DND-41 (cell line): ENCODE data around the gene PIP5K1A.

Experiments used
- ATAC-seq: fragments of 200-7000 bp; cut with Tn5 transposase; 3 replicates; pipeline ENCODE4 v1.9.1; 2021; ENCODE audit warnings: low read depth; ENCODE audit not compliant: insufficient read depth
- DNase-seq: peaks from one replicate; pipeline ENCODE4 v3.0.0-alpha.2; 2020
- H2AFZ ChIP-seq: 2 replicates; pipeline ENCODE4 v1.6.0; 2012; ENCODE audit warnings: low read depth, low read length
- H3K27ac ChIP-seq: 2 replicates; pipeline ENCODE4 v1.5.1; 2012; ENCODE audit warnings: low read length, inconsistent platforms
- H3K27me3 ChIP-seq: fragments of 200-600 bp; sonication (generic); 2 replicates; pipeline ENCODE4 v1.6.0; 2012; ENCODE audit warnings: low read length, mild to moderate bottlenecking, inconsistent platforms; ENCODE audit not compliant: insufficient read depth, poor library complexity
- H3K36me3 ChIP-seq: 2 replicates; pipeline ENCODE4 v1.5.1; 2012; ENCODE audit warnings: low read length, inconsistent platforms; ENCODE audit not compliant: insufficient read depth
- H3K4me1 ChIP-seq: 2 replicates; pipeline ENCODE4 v1.5.1; 2012; ENCODE audit warnings: mild to moderate bottlenecking, low read length; ENCODE audit not compliant: insufficient read depth
- H3K4me2 ChIP-seq: 2 replicates; pipeline ENCODE4 v1.6.0; 2012; ENCODE audit warnings: mild to moderate bottlenecking, moderate library complexity, low read length, inconsistent platforms; ENCODE audit not compliant: insufficient read depth
- H3K4me3 ChIP-seq, 2 experiments: fragments of 200-600 bp in 1 of 2; shearing (Covaris generic) in 1 of 2; 2 replicates each; pipeline ENCODE4 v1.5.1; 2012 to 2016; ENCODE audit warnings: inconsistent platforms in 2 of 2, low read length in 2 of 2, mild to moderate bottlenecking in 2 of 2, low read depth in 1 of 2, moderate library complexity in 1 of 2
- H3K79me2 ChIP-seq: 2 replicates; pipeline ENCODE4 v1.6.0; 2012; ENCODE audit warnings: low read length, inconsistent platforms; ENCODE audit not compliant: insufficient read depth
- H3K9ac ChIP-seq: 2 replicates; pipeline ENCODE4 v1.6.0; 2012; ENCODE audit warnings: low read depth, mild to moderate bottlenecking, inconsistent platforms, low read length, moderate library complexity
- H3K9me3 ChIP-seq: 2 replicates; pipeline ENCODE4 v1.5.1; 2012; ENCODE audit warnings: low read length, moderate library complexity, mild to moderate bottlenecking, inconsistent platforms; ENCODE audit not compliant: insufficient read depth, severe bottlenecking
- H4K20me1 ChIP-seq: 2 replicates; pipeline ENCODE4 v1.6.0; 2012; ENCODE audit warnings: low read length; ENCODE audit not compliant: insufficient read depth
- EZH2 ChIP-seq: IDR thresholded peaks from 3 replicates; pipeline ENCODE4 v1.6.1; 2012; ENCODE audit warnings: borderline replicate concordance, low read depth, mild to moderate bottlenecking, moderate library complexity, low read length, inconsistent platforms; ENCODE audit not compliant: severe bottlenecking
- TF ChIP-seq, protein P1 (sequence below): IDR thresholded peaks from 2 replicates; pipeline ENCODE4 v1.5.1; 2012; ENCODE audit warnings: borderline replicate concordance, low read length, moderate library complexity, mild to moderate bottlenecking; ENCODE audit not compliant: poor library complexity, severe bottlenecking; ENCODE audit errors: extremely low read depth

PIP5K1A gene

DNA sequence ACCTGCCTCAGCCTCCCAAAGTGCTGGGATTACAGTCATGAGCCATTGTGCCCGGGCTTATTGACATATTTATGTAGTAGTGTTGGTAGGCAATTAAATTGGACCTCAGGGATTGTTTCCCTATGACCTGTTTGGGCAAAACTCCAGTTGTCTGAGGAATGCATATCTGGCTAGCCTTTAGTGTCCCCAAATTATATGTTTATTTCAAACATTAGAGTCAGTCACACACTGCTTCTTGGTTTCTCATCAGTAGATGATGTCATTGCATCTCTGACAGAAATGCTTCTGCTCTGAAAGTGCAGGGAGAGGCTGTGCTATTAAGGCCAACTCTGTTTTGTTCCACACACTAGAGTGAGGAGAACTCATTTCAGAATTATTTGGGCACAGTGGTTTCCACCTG, 12.5 kb downstream of the PIP5K1A start:
- ATAC-seq (no peak), DNase-seq (no peak)
- no peak for TF ChIP-seq EZH2
- TF ChIP-seq, protein P1, sequence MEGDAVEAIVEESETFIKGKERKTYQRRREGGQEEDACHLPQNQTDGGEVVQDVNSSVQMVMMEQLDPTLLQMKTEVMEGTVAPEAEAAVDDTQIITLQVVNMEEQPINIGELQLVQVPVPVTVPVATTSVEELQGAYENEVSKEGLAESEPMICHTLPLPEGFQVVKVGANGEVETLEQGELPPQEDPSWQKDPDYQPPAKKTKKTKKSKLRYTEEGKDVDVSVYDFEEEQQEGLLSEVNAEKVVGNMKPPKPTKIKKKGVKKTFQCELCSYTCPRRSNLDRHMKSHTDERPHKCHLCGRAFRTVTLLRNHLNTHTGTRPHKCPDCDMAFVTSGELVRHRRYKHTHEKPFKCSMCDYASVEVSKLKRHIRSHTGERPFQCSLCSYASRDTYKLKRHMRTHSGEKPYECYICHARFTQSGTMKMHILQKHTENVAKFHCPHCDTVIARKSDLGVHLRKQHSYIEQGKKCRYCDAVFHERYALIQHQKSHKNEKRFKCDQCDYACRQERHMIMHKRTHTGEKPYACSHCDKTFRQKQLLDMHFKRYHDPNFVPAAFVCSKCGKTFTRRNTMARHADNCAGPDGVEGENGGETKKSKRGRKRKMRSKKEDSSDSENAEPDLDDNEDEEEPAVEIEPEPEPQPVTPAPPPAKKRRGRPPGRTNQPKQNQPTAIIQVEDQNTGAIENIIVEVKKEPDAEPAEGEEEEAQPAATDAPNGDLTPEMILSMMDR: no peak
- Histone ChIP-seq H3K4me1 (peaks cover 22% of the 10 kb centered on the region), H3K79me2 (peaks cover 97% of the 10 kb centered on the region), H3K9me3 (no peaks in the 10 kb centered on the region), H3K4me3 (no peak overlapping the region), H3K27ac (no peak overlapping the region), H3K9ac (no peak overlapping the region), H4K20me1 (peaks cover 34% of the 10 kb centered on the region), H3K27me3 (no peaks in the 10 kb centered on the region), H2AFZ (no peak overlapping the region), H3K36me3 (peaks cover 65% of the 10 kb centered on the region), H3K4me2 (no peak overlapping the region)

DNA sequence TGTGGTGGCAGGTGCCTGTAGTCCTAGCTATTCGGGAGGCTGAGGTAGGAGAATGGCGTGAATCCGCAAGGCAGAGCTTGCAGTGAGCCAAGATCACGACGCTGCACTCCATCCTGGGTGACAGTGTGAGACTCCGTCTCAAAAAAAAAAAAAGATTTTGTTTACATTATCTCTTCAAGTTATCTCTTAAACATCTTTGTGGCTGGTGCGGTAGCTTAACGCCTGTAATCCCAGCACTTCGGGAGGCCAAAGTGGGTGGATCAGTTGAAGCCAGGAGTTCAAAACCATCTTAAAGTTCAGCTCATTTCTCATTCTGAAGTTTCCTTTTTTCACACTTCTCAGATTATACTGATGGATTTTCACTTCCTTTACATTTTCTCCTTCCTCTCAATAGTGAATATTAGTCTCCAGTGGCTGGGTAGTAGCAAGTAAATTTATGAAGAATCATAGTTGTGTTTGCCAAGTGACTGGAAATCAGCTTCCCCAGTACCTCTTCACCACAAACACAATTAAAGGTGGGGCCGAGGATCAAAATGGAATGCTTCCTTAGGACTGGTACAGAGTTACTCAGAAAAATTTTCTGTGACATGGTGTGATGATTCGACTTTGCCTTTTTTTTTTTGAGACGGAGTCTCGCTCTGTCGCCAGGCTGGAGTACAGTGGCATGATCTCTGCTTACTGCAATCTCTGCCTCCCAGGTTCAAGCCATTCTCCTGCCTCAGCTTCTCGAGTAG, 13.8 kb downstream of the PIP5K1A start:
- peak; percentile 49 for DNase-seq
- H3K4me1 ChIP-seq: peaks cover 22% of the 10 kb centered on the region
- H3K79me2 ChIP-seq: peaks cover 96% of the 10 kb centered on the region
- H3K27ac ChIP-seq: no peak overlapping the region
- no peak overlapping the region for H3K4me2 ChIP-seq
- no peak overlapping the region for H2AFZ ChIP-seq
- H3K9ac ChIP-seq: no peak overlapping the region
- TF ChIP-seq, protein P1: no peak
- TF ChIP-seq EZH2: no peak
- H3K4me3 ChIP-seq: no peak overlapping the region
- peaks cover 36% of the 10 kb centered on the region for H4K20me1 ChIP-seq
- ATAC-seq: peak; percentile 78
- H3K9me3 ChIP-seq: no peaks in the 10 kb centered on the region
- no peaks in the 10 kb centered on the region for H3K27me3 ChIP-seq
- H3K36me3 ChIP-seq: peaks cover 58% of the 10 kb centered on the region

DNA sequence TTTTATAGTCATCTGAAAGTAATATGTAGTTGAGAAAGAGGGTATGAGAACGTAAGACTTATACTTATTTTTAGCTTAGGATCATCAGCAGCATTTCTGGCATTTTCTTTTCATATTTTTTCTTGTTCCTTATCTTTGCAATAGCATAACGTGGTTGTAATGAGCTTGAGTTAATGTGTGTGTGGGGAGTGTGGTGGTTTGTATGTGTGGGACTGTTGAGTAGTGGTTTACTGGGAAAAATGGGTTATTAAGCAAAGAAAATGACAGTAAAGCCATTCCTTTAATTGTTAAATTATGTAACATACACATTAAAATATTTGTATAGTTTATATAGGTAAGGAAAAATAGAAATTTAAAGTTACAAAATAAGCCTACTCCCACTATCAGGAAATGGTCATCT, 15.2 kb downstream of the PIP5K1A start:
- Histone ChIP-seq H3K27me3 (no peaks in the 10 kb centered on the region), H3K9ac (no peak overlapping the region), H3K27ac (no peak overlapping the region), H2AFZ (no peak overlapping the region), H3K4me1 (peaks cover 22% of the 10 kb centered on the region), H3K4me2 (no peak overlapping the region; the same call in 1 of the 2 replicates), H3K4me3 (no peak overlapping the region), H3K9me3 (no peaks in the 10 kb centered on the region), H3K79me2 (peaks cover 96% of the 10 kb centered on the region), H3K36me3 (peaks cover 50% of the 10 kb centered on the region), H4K20me1 (peaks cover 38% of the 10 kb centered on the region)
- no peak for DNase-seq
- TF ChIP-seq, protein P1: no peak
- no peak for ATAC-seq

DNA sequence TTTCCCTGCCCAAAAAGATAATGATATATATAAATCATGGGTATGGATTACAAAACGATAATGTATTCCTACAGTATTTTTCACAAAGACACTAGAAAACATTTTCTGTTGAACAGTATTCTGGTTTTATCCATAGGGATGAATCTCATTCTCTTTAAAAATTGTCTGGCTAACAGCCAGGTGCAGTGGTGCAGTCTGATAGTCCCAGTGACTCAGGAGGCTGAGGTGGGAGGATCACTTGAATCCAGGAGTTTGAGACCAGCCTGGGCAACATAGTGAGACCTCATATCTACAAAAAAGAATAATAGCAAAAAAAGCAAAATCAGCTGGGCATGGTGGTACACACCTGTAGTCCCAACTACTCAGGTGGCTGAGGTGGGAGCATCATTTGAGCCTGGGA, 23.3 kb downstream of the PIP5K1A start:
- H3K79me2 ChIP-seq: peaks cover 83% of the 10 kb centered on the region
- DNase-seq (no peak), ATAC-seq (no peak)
- no peak overlapping the region for H3K27ac ChIP-seq
- no peaks in the 10 kb centered on the region for H3K9me3 ChIP-seq
- peaks cover 50% of the 10 kb centered on the region for H3K36me3 ChIP-seq
- H3K27me3 ChIP-seq: no peaks in the 10 kb centered on the region
- H3K9ac ChIP-seq: no peak overlapping the region
- no peaks in the 10 kb centered on the region for H3K4me1 ChIP-seq
- no peak overlapping the region for H2AFZ ChIP-seq
- H3K4me3 ChIP-seq: no peak overlapping the region
- H3K4me2 ChIP-seq: no peak overlapping the region
- TF ChIP-seq, protein P1: no peak
- TF ChIP-seq EZH2: no peak
- H4K20me1 ChIP-seq: peaks cover 35% of the 10 kb centered on the region; the same call in 1 of the 2 replicates
